Measurements from ENCODE around the gene DEFB126.
"Not testable (repeated sequence)": the region's sequence is repeated elsewhere in the genome, so short reads cannot be mapped to it uniquely, and the experiment has no call there.

The DEFB126 gene, protein sequence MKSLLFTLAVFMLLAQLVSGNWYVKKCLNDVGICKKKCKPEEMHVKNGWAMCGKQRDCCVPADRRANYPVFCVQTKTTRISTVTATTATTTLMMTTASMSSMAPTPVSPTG

GRCh38 chr20:142290-142689, at the start of gene DEFB126:
Gene DEFB126 (plus strand): TSS chr20:142590. CDS start chr20:142629, 39 bp downstream.
- no peak for DNase-seq

DNA sequence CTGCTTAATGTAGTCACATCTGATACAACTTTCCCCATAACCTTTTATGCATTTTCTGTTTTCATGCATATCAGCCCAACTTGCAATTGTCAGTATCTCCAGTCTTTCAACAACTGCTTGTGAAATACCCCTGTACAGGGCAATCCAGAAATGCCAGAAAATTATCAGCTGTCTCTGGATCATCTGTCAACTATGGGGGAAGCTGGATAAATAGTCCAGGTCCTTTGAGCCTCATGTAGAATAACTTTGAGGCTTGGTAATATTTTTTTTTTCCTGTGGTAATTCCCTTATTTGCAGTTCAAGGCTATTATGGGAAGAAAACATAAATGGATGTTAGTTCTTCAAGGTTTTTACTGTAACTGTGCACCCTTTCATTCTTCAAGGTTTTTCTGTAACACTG, 48.7 kb upstream of the DEFB126 start:
- no peak for DNase-seq

DNA sequence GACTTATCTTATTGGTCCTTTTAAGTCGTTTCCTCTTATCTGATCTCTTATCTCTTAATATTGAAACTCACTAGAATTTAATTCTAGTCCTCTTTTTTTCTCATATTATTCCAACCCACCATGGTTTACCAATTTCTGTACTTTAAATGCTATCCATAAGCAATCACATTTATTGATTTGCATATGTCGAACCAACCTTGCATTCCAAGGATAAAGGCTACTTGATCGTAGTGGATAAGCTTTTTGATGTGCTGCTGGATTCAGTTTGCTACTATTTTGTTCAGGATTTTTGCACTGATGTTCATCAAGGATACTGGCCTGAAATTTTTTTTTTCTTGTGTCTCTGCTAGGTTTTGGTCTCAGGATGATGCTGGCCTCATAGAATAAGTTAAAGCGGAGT, 47.2 kb upstream of the DEFB126 start:
- no peak for DNase-seq

- DNase-seq = not testable (repeated sequence)
Observed at GRCh38 chr20:97691-98090, 44.7 kb upstream of the DEFB126 start.

DNA sequence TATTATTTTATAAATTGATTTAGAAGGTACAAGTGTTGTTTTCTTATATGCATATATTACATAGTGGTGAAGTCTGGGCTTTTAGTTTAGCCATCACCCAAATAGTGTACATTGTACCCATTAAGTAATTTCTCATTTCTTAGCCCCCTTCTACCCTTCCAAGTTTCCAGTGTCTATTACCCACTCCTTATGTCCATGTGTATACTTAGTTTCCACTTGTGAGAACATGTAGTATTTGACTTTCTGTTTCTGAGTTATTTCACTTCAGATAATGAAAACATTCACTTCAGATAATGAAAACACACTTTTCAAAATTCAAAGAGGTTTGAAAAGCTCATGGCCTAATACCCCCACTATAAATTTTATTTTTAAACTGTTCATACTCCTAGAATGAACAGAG, 40.4 kb upstream of the DEFB126 start:
- DNase-seq = no peak

- DNase-seq = no peak
Observed at GRCh38 chr20:103456-103855, 38.9 kb upstream of the DEFB126 start.

- DNase-seq = no peak
Observed at GRCh38 chr20:112396-112795, 30.0 kb upstream of the DEFB126 start.

- no peak for DNase-seq
Observed at GRCh38 chr20:117518-117917, 24.9 kb upstream of the DEFB126 start.

DNA sequence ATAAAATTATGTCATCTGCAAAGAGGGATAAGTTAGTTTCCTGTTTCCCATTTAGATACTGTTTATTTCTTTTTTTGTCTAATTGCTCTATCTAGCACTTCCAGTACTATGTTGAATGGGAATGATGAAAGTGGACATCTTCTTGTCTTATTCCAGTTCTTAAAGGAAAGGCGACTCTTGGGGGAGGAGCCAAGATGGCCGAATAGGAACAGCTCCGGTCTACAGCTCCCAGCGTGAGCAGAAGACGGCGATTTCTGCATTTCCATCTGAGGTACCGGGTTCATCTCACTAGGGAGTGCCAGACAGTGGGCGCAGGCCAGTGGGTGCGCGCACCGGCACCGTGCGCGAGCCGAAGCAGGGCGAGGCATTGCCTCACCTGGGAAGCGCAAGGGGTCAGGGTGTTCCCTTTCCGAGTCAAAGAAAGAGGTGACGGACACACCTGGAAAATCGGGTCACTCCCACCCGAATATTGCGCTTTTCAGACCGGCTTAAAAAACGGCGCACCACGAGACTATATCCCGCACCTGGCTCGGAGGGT, 12.5 kb upstream of the DEFB126 start:
- DNase-seq = not testable (repeated sequence)

- DNase-seq = no peak
Observed at GRCh38 chr20:137668-138490, 4.5 kb upstream of the DEFB126 start.

DNA sequence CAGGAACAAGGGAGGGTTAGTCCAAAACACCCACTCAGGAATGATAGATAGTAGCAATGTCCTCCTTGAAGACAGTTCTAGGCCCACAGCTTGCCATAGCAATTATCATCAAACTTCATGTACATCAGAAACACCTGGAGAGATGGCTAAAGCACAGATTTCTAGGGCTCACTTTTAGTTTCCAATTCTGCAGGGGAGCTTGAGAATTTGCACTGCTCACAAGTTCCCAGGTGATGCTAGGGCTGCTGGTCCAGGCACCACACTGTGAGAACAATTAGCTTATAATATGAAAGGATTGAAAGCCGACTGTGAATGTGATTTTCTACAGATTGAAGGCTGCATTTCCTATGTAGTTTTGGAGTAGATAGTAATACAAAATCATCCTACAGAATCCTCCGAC, 3.5 kb downstream of the DEFB126 start:
- DNase-seq = no peak

DNA sequence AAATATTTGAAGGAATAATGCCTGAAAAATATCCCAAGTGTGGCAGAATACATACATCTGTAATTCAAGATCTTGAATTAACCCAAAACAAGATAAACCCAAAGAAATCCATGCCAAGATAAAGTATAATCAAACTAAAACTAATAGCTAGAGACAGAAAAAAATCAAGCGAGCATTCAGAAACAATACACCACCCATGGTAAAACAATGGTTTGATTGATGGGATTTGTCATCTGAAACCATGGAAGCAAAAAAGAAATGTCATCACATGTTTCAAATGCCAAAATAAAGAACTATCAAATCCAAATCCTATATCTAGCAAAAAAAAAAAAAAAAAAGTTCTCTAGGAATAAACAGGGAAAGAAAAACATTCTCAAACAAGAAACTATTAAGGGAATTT, 9.7 kb downstream of the DEFB126 start:
- no peak for DNase-seq

DNA sequence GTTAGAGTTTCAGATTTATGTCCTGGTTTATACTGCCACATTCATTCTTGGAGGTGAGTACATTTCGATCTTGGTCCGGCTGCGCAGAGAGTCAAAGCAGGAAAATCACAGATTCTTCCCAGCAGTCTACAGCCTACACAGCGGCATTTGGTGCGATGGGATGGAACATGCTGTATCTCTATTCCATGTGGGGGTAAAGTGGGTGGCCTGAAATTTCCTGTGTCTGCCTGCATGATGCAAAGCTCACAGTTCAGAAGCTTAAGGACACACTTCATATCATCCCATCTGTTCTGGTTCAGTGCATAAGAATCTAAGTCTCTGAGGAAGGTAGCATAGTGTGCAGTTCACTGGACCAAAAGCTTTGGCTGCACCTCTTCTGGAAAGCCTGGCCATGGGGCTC, 14.8 kb downstream of the DEFB126 start, which contains the start of gene DEFB127:
TSS of gene DEFB127 (plus strand) at position 301 of the 400 bp plus-strand sequence. CDS start at position 392, 91 bp downstream.
- DNase-seq = no peak

GRCh38 chr20:164618-165017, 22.2 kb downstream of the DEFB126 start:
- DNase-seq = no peak

GRCh38 chr20:168876-169275, 26.5 kb downstream of the DEFB126 start:
- no peak for DNase-seq

- no peak for DNase-seq
Observed at GRCh38 chr20:184288-184687, 41.9 kb downstream of the DEFB126 start.

DNA sequence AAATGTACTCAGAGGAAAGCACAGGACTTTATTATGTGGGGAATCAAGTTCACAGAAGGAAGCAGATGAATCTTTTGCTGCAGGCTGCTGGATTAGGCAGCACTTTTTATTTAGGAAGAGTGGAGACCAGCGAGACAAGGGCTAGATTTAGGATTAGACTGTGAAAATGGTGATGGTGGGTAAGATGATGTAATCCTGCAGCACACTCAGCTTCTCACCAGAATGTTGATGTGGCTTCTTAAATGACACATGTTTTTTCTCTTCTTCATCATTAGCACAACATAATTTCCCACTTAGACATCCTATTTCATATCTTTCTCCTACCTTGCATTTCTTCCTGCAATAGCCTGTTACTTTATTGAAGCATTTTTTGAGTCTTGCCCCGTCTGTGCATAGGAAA, 45.3 kb downstream of the DEFB126 start:
- no peak for DNase-seq

GRCh38 chr20:189611-190010, 47.2 kb downstream of the DEFB126 start, which contains the start of gene DEFB128:
Gene DEFB128 (minus strand): TSS chr20:189711. CDS start chr20:189623, 88 bp downstream.
- no peak for DNase-seq
